WTC11 (cell line): Measurements from ENCODE around the gene COL4A5. TPM values are rescaled to one million over a fixed set of nuclear protein-coding genes. Genes with fewer than 3 reads are reported as not detected.

ENCODE experiments used
- ATAC-seq: fragments of 200-7000 bp; cut with Tn5 transposase; 2 replicates; pipeline ENCODE4 v1.10.0; 2021; ENCODE audit warnings: mild to moderate bottlenecking, moderate library complexity
- CTCF ChIA-PET: fragments of 300-600 bp; sonication (Branson Sonifier 250); formaldehyde crosslinking; loops from one replicate; lab custom pipeline; 2021; ENCODE audit warnings: antibody characterized with exemption; lab: Charles Lee
- POLR2A ChIA-PET: fragments of 350-600 bp; sonication (Branson Sonifier 250); formaldehyde crosslinking; loops from one replicate; lab custom pipeline; 2021; ENCODE audit warnings: antibody characterized with exemption; lab: Charles Lee
- DNase-seq: peaks from one replicate; pipeline ENCODE4 v3.0.0; 2021; ENCODE audit warnings: low spot score
- H3K27ac Mint-ChIP-seq: 2 replicates; pipeline ENCODE4 v1.8.0; 2021; ENCODE audit warnings: mixed read lengths
- H3K27me3 Mint-ChIP-seq: 2 replicates; pipeline ENCODE4 v1.8.0; 2021; ENCODE audit warnings: low read depth, mild to moderate bottlenecking, moderate library complexity, mixed read lengths
- H3K36me3 Mint-ChIP-seq: 2 replicates; pipeline ENCODE4 v1.8.0; 2021; ENCODE audit warnings: mixed read lengths
- H3K4me1 Mint-ChIP-seq: 2 replicates; pipeline ENCODE4 v1.8.0; 2022; ENCODE audit warnings: mixed read lengths
- H3K4me3 Mint-ChIP-seq: 2 replicates; pipeline ENCODE4 v1.8.0; 2021; ENCODE audit warnings: mild to moderate bottlenecking, moderate library complexity, mixed read lengths
- H3K9me3 Mint-ChIP-seq: 2 replicates; pipeline ENCODE4 v1.8.0; 2021; ENCODE audit warnings: mixed read lengths
- AFF4 ChIP-seq: sonication (generic); formaldehyde crosslinking; IDR thresholded peaks from 2 replicates; pipeline ENCODE4 v1.8.1; 2023; ENCODE audit warnings: mild to moderate bottlenecking, missing genetic modification reagents, borderline replicate concordance
- ARID4B ChIP-seq: sonication (generic); formaldehyde crosslinking; IDR thresholded peaks from 2 replicates; pipeline ENCODE4 v1.8.0; 2023; ENCODE audit warnings: missing genetic modification reagents, mild to moderate bottlenecking, borderline replicate concordance
- ATF2 ChIP-seq: sonication (generic); formaldehyde crosslinking; IDR thresholded peaks from 2 replicates; pipeline ENCODE4 v1.8.1; 2022; ENCODE audit warnings: low read depth, missing genetic modification reagents, borderline replicate concordance
- ATF6 ChIP-seq: sonication (generic); formaldehyde crosslinking; IDR thresholded peaks from 2 replicates; pipeline ENCODE4 v1.8.1; 2023; ENCODE audit warnings: mild to moderate bottlenecking, missing genetic modification reagents
- CREM ChIP-seq: sonication (generic); formaldehyde crosslinking; IDR thresholded peaks from 2 replicates; pipeline ENCODE4 v1.8.1; 2022; ENCODE audit warnings: mild to moderate bottlenecking, missing genetic modification reagents, moderate library complexity
- E2F5 ChIP-seq: sonication (generic); formaldehyde crosslinking; IDR thresholded peaks from 2 replicates; pipeline ENCODE4 v1.8.1; 2022; ENCODE audit warnings: mild to moderate bottlenecking, moderate library complexity, missing genetic modification reagents
- EMX1 ChIP-seq: fragments of 250-450 bp; sonication (Bioruptor Pico); IDR thresholded peaks from 2 replicates; pipeline ENCODE4 v1.8.0; 2021; ENCODE audit warnings: mild to moderate bottlenecking
- ETV6 ChIP-seq: sonication (generic); formaldehyde crosslinking; IDR thresholded peaks from 2 replicates; pipeline ENCODE4 v1.8.1; 2022; ENCODE audit warnings: mild to moderate bottlenecking, missing genetic modification reagents
- FOXP1 ChIP-seq: sonication (generic); formaldehyde crosslinking; IDR thresholded peaks from 2 replicates; pipeline ENCODE4 v1.8.0; 2022; ENCODE audit warnings: missing genetic modification reagents, mild to moderate bottlenecking, moderate library complexity, borderline replicate concordance
- JAZF1 ChIP-seq: fragments of 250-450 bp; sonication (Bioruptor Pico); IDR thresholded peaks from 2 replicates; pipeline ENCODE4 v1.9.0; 2021; ENCODE audit warnings: moderate library complexity, mild to moderate bottlenecking, inconsistent platforms
- NR2C2 ChIP-seq: sonication (generic); formaldehyde crosslinking; IDR thresholded peaks from 2 replicates; pipeline ENCODE4 v1.8.0; 2022; ENCODE audit warnings: mild to moderate bottlenecking, missing genetic modification reagents
- RELA ChIP-seq: sonication (generic); formaldehyde crosslinking; IDR thresholded peaks from 2 replicates; pipeline ENCODE4 v1.8.1; 2022; ENCODE audit warnings: missing genetic modification reagents, mild to moderate bottlenecking, borderline replicate concordance
- SMAD3 ChIP-seq: sonication (generic); formaldehyde crosslinking; IDR thresholded peaks from 2 replicates; pipeline ENCODE4 v1.8.0; 2022; ENCODE audit warnings: missing genetic modification reagents, mild to moderate bottlenecking, borderline replicate concordance
- SOX15 ChIP-seq: fragments of 250-450 bp; sonication (Bioruptor Pico); IDR thresholded peaks from 2 replicates; pipeline ENCODE4 v1.9.0; 2021; ENCODE audit warnings: mild to moderate bottlenecking
- TCF7 ChIP-seq: sonication (generic); formaldehyde crosslinking; IDR thresholded peaks from 2 replicates; pipeline ENCODE4 v1.8.0; 2022; ENCODE audit warnings: mild to moderate bottlenecking, low read depth, missing genetic modification reagents, moderate library complexity
- TEAD4 ChIP-seq: sonication (generic); formaldehyde crosslinking; IDR thresholded peaks from 2 replicates; pipeline ENCODE4 v1.8.0; 2022; ENCODE audit warnings: mild to moderate bottlenecking, missing genetic modification reagents
- USF2 ChIP-seq: sonication (generic); formaldehyde crosslinking; IDR thresholded peaks from 2 replicates; pipeline ENCODE4 v1.8.1; 2023; ENCODE audit warnings: mild to moderate bottlenecking, missing genetic modification reagents, moderate library complexity
- ZNF121 ChIP-seq: sonication (generic); formaldehyde crosslinking; IDR thresholded peaks from 2 replicates; pipeline ENCODE4 v1.8.0; 2023; ENCODE audit warnings: missing genetic modification reagents
- ZNF138 ChIP-seq: sonication (generic); formaldehyde crosslinking; conservative IDR thresholded peaks from 2 replicates; pipeline ENCODE4 v1.8.1; 2022; ENCODE audit warnings: mild to moderate bottlenecking, moderate library complexity, missing genetic modification reagents
- total RNA-seq: library from RNA; stranded (reverse); gene quantifications from 3 replicates; pipeline ENCODE4 v1.2.3, GENCODE V29; 2021

COL4A5 gene
- total RNA-seq, 1 experiment from 2014 or later = 30.7 TPM

GRCh38 chrX:108640817-108641216 lies 201.2 kb downstream of the COL4A5 start (continued):
- TF ChIP-seq AFF4 (CRISPR knock-in tag) (no peak), ZNF138 (CRISPR knock-in tag) (no peak), TEAD4 (no peak), NR2C2 (no peak), ZNF121 (CRISPR knock-in tag) (no peak), ATF6 (CRISPR knock-in tag) (no peak), SMAD3 (CRISPR knock-in tag) (no peak), JAZF1 (no peak)

- Mint-ChIP-seq H3K9me3 (peaks cover 56% of the 10 kb centered on the region), H3K27me3 (no peaks in the 10 kb centered on the region), H3K36me3 (peaks cover 49% of the 10 kb centered on the region)
- ChIA-PET CTCF (no interaction called here), POLR2A (no interaction called here)
- TF ChIP-seq ATF2 = no peak
- TF ChIP-seq, all 79 proteins: peak for 0
- ATAC-seq (no peak), DNase-seq (no peak)
- Mint-ChIP-seq H3K27ac (no peak overlapping the region), H3K4me1 (no peaks in the 10 kb centered on the region), H3K4me3 (no peak overlapping the region)
Measured at GRCh38 chrX:108641589-108642272, 202.1 kb downstream of the COL4A5 start.

- no peak overlapping the region for H3K4me3 Mint-ChIP-seq
- peaks cover 53% of the 10 kb centered on the region for H3K9me3 Mint-ChIP-seq
- ATAC-seq (no peak), DNase-seq (no peak)
- CTCF ChIA-PET = no interaction called here
- no peak overlapping the region for H3K27ac Mint-ChIP-seq
- no peaks in the 10 kb centered on the region for H3K4me1 Mint-ChIP-seq
- peaks cover 46% of the 10 kb centered on the region for H3K36me3 Mint-ChIP-seq
- H3K27me3 Mint-ChIP-seq = no peaks in the 10 kb centered on the region
- POLR2A ChIA-PET = no interaction called here
- TF ChIP-seq ZNF121 (CRISPR knock-in tag) (no peak), SOX15 (CRISPR knock-in tag) (no peak), CREM (CRISPR knock-in tag) (no peak), FOXP1 (CRISPR knock-in tag) (no peak), EMX1 (CRISPR knock-in tag) (no peak), RELA (CRISPR knock-in tag) (no peak), ETV6 (CRISPR knock-in tag) (no peak), JAZF1 (no peak), USF2 (no peak), ARID4B (CRISPR knock-in tag) (no peak), TCF7 (no peak), E2F5 (no peak)
Measured at GRCh38 chrX:108642273-108642628, 202.6 kb downstream of the COL4A5 start.
